HL-60 (cell line): ENCODE data around the gene ITFG1.
A peak's percentile ranks its signal among the peaks of the same experiment; 100 is the strongest.

ENCODE experiments used
- DNase-seq, 2 experiments: peaks; one replicate each; pipeline ENCODE4 v3.0.0-alpha.2; 2010 to 2020; ENCODE audit warnings: low read depth in 1 of 2, low spot score in 1 of 2
- H3K27ac ChIP-seq: fragments of 250-450 bp; sonication (Bioruptor Pico); replicated peaks from 2 replicates; pipeline ENCODE4 v1.5.1; 2020; ENCODE audit warnings: mild to moderate bottlenecking, moderate library complexity
- H3K27me3 ChIP-seq: fragments of 250-450 bp; sonication (Bioruptor Pico); 2 replicates; pipeline ENCODE4 v1.5.1; 2021; ENCODE audit warnings: mild to moderate bottlenecking, moderate library complexity; ENCODE audit not compliant: insufficient read depth, poor library complexity, severe bottlenecking
- H3K4me3 ChIP-seq: replicated peaks from 2 replicates; pipeline ENCODE4 v1.5.1; 2011; ENCODE audit warnings: mild to moderate bottlenecking, control low read depth, low read length; ENCODE audit not compliant: insufficient read depth
- GABPA ChIP-seq: IDR thresholded peaks from 2 replicates; pipeline ENCODE4 v1.6.1; 2012; ENCODE audit warnings: low read depth
- POLR2AphosphoS5 ChIP-seq: IDR thresholded peaks from 2 replicates; pipeline ENCODE4 v1.6.1; 2012; ENCODE audit warnings: low read depth
- SPI1 ChIP-seq: IDR thresholded peaks from 2 replicates; pipeline ENCODE4 v1.6.1; 2012; ENCODE audit warnings: low read depth, mild to moderate bottlenecking, borderline replicate concordance
- TF ChIP-seq, protein P1 (sequence below): IDR thresholded peaks from 2 replicates; pipeline ENCODE4 v1.6.1; 2012; ENCODE audit warnings: low read depth; ENCODE audit not compliant: insufficient replicate concordance
- TF ChIP-seq, protein P2 (sequence below): IDR thresholded peaks from one replicate; pipeline ENCODE4 v1.5.1; 2011; ENCODE audit warnings: low read length, control low read depth, inconsistent platforms; ENCODE audit not compliant: insufficient read depth

ITFG1 gene

DNA sequence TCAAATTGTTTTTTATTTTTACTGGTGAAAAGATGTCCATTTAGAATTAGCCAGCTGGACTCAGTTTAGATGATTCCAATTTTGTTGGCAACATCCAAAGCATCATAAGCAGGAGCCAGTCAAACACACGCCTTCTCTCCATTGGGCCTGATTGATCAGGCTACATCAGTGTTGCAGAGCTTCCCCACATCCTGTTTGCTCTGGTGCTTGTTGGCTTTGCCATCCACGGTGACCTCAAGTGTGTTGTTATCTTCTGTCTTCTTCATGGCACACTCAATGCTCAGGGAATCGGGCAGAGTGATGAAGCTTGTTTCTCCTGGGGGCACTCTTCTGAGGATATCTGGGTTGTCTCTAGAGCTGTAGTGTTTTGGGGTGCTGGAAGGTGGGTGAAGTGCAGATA lies 310.8 kb downstream of the ITFG1 start:
- no peak for TF ChIP-seq POLR2AphosphoS5
- TF ChIP-seq, protein P1, sequence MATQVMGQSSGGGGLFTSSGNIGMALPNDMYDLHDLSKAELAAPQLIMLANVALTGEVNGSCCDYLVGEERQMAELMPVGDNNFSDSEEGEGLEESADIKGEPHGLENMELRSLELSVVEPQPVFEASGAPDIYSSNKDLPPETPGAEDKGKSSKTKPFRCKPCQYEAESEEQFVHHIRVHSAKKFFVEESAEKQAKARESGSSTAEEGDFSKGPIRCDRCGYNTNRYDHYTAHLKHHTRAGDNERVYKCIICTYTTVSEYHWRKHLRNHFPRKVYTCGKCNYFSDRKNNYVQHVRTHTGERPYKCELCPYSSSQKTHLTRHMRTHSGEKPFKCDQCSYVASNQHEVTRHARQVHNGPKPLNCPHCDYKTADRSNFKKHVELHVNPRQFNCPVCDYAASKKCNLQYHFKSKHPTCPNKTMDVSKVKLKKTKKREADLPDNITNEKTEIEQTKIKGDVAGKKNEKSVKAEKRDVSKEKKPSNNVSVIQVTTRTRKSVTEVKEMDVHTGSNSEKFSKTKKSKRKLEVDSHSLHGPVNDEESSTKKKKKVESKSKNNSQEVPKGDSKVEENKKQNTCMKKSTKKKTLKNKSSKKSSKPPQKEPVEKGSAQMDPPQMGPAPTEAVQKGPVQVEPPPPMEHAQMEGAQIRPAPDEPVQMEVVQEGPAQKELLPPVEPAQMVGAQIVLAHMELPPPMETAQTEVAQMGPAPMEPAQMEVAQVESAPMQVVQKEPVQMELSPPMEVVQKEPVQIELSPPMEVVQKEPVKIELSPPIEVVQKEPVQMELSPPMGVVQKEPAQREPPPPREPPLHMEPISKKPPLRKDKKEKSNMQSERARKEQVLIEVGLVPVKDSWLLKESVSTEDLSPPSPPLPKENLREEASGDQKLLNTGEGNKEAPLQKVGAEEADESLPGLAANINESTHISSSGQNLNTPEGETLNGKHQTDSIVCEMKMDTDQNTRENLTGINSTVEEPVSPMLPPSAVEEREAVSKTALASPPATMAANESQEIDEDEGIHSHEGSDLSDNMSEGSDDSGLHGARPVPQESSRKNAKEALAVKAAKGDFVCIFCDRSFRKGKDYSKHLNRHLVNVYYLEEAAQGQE = no peak
- no peak for TF ChIP-seq GABPA
- TF ChIP-seq, protein P2, sequence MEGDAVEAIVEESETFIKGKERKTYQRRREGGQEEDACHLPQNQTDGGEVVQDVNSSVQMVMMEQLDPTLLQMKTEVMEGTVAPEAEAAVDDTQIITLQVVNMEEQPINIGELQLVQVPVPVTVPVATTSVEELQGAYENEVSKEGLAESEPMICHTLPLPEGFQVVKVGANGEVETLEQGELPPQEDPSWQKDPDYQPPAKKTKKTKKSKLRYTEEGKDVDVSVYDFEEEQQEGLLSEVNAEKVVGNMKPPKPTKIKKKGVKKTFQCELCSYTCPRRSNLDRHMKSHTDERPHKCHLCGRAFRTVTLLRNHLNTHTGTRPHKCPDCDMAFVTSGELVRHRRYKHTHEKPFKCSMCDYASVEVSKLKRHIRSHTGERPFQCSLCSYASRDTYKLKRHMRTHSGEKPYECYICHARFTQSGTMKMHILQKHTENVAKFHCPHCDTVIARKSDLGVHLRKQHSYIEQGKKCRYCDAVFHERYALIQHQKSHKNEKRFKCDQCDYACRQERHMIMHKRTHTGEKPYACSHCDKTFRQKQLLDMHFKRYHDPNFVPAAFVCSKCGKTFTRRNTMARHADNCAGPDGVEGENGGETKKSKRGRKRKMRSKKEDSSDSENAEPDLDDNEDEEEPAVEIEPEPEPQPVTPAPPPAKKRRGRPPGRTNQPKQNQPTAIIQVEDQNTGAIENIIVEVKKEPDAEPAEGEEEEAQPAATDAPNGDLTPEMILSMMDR = no peak
- no peak for TF ChIP-seq SPI1
- no peak overlapping the region for H3K27ac ChIP-seq
- no peaks in the 10 kb centered on the region for H3K27me3 ChIP-seq
- no peak for DNase-seq
- H3K4me3 ChIP-seq = no peak overlapping the region

DNA sequence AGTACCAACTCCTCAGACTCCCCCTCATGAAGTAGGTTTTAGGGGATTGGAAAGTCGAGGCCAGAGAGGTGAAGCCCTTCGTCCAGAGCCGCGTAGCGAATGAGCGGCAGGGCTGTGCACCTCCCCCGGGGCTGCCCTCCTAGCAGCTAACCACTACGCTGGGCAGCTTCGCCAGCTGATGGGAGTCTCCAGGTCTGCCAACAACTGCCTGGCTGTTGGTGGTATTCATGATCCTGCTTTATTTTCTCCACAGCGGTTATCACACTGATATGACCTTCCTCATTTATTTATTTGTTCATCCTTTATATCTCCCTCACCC lies 316.3 kb downstream of the ITFG1 start:
- Histone ChIP-seq H3K27ac (no peak overlapping the region; the same call in 1 of the 2 replicates), H3K4me3 (peak overlapping the region; percentile 59), H3K27me3 (no peaks in the 10 kb centered on the region)
- TF ChIP-seq GABPA (no peak), SPI1 (no peak), POLR2AphosphoS5 (no peak)
- TF ChIP-seq, protein P1 = no peak
- TF ChIP-seq, protein P2 = no peak
- no peak for DNase-seq

DNA sequence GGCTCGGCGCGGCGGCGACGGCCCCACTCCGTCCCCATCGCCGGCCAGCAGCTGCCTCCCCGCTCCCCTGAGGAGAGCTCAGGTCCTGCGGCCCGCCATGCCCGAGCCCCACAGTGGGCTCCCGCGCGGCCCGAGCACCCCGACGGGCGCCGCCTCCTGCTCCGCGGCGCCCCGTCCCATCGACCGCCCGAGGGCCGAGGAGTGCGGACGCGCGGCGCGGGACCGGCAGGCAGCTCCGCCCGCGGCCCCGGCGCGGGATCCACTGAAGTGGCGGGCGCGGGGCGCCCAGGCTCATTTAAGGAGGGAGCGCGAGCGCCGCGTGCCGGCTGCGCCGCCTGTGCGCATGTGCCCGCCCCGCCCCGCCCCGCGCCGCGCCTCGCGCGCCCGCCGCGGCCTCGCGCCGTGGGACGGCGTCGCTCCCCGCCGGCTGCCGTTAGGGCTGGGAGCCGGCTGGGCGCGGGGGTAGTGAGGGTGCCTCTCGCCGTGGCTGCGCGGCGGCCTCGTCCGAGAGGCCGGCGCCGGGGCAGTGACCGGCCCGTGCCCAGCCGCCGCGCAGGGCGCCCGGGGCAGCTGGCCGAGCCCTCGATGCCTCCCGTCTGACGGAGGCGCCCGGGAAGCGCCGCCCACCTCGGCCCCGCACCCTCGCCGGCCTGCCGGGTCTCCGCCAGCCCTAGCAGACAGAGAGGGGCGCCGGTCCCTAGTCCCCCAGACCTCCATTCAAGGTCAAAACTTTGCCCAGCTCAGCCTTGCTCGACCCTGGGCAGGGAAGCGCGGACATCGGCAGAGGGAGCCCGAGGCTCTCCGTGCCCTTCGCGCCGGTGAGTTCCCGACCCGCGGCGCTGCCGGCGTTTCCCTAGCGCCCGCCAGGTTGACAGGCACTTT lies 316.9 kb downstream of the ITFG1 start, which contains the start of gene NETO2:
NETO2 (minus strand) TSS at position 269 of the 882 bp plus-strand sequence. CDS start 333 bp downstream, outside the sequence.
- TF ChIP-seq, protein P2 = peak; percentile 3
- no peak; the same call in 1 of the 2 replicates for TF ChIP-seq POLR2AphosphoS5
- Histone ChIP-seq H3K27me3 (no peaks in the 10 kb centered on the region), H3K4me3 (peak within 1 kb of the TSS; percentile 85), H3K27ac (peak within 1 kb of the TSS; percentile 56)
- DNase-seq = peak in 1 of 2 experiments; percentile 60
